Measurements from ENCODE around the gene SUPV3L1.
"Not testable (repeated sequence)": the region's sequence is repeated elsewhere in the genome, so short reads cannot be mapped to it uniquely, and the experiment has no call there.

SUPV3L1 gene

GRCh38 chr10:69179743-69180524, at the start of gene SUPV3L1:
TSS of gene SUPV3L1 (plus strand) at chr10:69180234. CDS start at chr10:69180292, 58 bp downstream.
- Histone ChIP-seq H3K4me3 (ENCODE audit: low read depth in 1 of 2, low read length in 1 of 2) (peak within 1 kb of the TSS; percentile 84 to 91), H3K27ac (peak within 1 kb of the TSS; percentile 91), H3K4me1 (ENCODE audit: control insufficient read depth in 1 of 2, insufficient read depth in 1 of 2, low read depth in 1 of 2, low read length in 1 of 2) (peaks cover 19 to 22% of the 10 kb centered on the region in 2 experiments), H3K9me3 (no peaks in the 10 kb centered on the region), H3K27me3 (no peaks in the 10 kb centered on the region), H3K36me3 (no peaks in the 10 kb centered on the region)
- TF ChIP-seq CTCF (IDR thresholded peaks at IDR 0.05) = no peak

GRCh38 chr10:69130251-69130650, 49.8 kb upstream of the SUPV3L1 start:
- H3K27me3 ChIP-seq = no peaks in the 10 kb centered on the region
- no peaks in the 10 kb centered on the region for H3K9me3 ChIP-seq
- H3K4me3 ChIP-seq (ENCODE audit: low read depth in 1 of 2, low read length in 1 of 2) = no peak overlapping the region
- peaks cover 11 to 12% of the 10 kb centered on the region in 2 experiments for H3K4me1 ChIP-seq (ENCODE audit: control insufficient read depth in 1 of 2, insufficient read depth in 1 of 2, low read depth in 1 of 2, low read length in 1 of 2)
- no peak for TF ChIP-seq CTCF (IDR thresholded peaks at IDR 0.05)
- no peak overlapping the region for H3K27ac ChIP-seq
- H3K36me3 ChIP-seq = peaks cover 8% of the 10 kb centered on the region

- Histone ChIP-seq H3K27me3 (no peaks in the 10 kb centered on the region), H3K4me3 (ENCODE audit: low read depth in 1 of 2, low read length in 1 of 2) (no peak overlapping the region), H3K9me3 (no peaks in the 10 kb centered on the region), H3K27ac (no peak overlapping the region), H3K4me1 (ENCODE audit: control insufficient read depth in 1 of 2, insufficient read depth in 1 of 2, low read depth in 1 of 2, low read length in 1 of 2) (peaks cover 10 to 13% of the 10 kb centered on the region in 2 experiments), H3K36me3 (peaks cover 10% of the 10 kb centered on the region)
- TF ChIP-seq CTCF (IDR thresholded peaks at IDR 0.05) = no peak
Measured at GRCh38 chr10:69139961-69140360, 40.1 kb upstream of the SUPV3L1 start.

GRCh38 chr10:69141304-69141703, 38.7 kb upstream of the SUPV3L1 start:
- Histone ChIP-seq H3K4me1 (ENCODE audit: control insufficient read depth in 1 of 2, insufficient read depth in 1 of 2, low read depth in 1 of 2, low read length in 1 of 2) (peaks cover 10 to 13% of the 10 kb centered on the region in 2 experiments), H3K9me3 (no peaks in the 10 kb centered on the region), H3K36me3 (peaks cover 10% of the 10 kb centered on the region), H3K27me3 (no peaks in the 10 kb centered on the region), H3K27ac (no peak overlapping the region), H3K4me3 (ENCODE audit: low read depth in 1 of 2, low read length in 1 of 2) (no peak overlapping the region)
- TF ChIP-seq CTCF (IDR thresholded peaks at IDR 0.05) = no peak

GRCh38 chr10:69142074-69142473, 38.0 kb upstream of the SUPV3L1 start:
- not testable (repeated sequence) for H3K9me3 ChIP-seq; H3K27me3 ChIP-seq; H3K27ac ChIP-seq; H3K36me3 ChIP-seq; H3K4me3 ChIP-seq (ENCODE audit: low read depth in 1 of 2, low read length in 1 of 2)
- peaks cover 16 to 20% of the 10 kb centered on the region in 2 experiments for H3K4me1 ChIP-seq (ENCODE audit: control insufficient read depth in 1 of 2, insufficient read depth in 1 of 2, low read depth in 1 of 2, low read length in 1 of 2)

- Histone ChIP-seq H3K27me3 (no peaks in the 10 kb centered on the region), H3K9me3 (no peaks in the 10 kb centered on the region)
Measured at GRCh38 chr10:69142983-69143382, 37.1 kb upstream of the SUPV3L1 start.

More at GRCh38 chr10:69142983-69143382, 37.1 kb upstream of the SUPV3L1 start:
- H3K4me1 ChIP-seq (ENCODE audit: control insufficient read depth in 1 of 2, insufficient read depth in 1 of 2, low read depth in 1 of 2, low read length in 1 of 2) = peaks cover 16 to 20% of the 10 kb centered on the region in 2 experiments
- TF ChIP-seq CTCF (IDR thresholded peaks at IDR 0.05) = no peak
- H3K4me3 ChIP-seq (ENCODE audit: low read depth in 1 of 2, low read length in 1 of 2) = no peak overlapping the region
- no peaks in the 10 kb centered on the region for H3K36me3 ChIP-seq
- peak overlapping the region; percentile 67 for H3K27ac ChIP-seq
